VCaP (cell line): ENCODE measurements around the gene PCNX2.

Experiments used
- H3K27ac ChIP-seq: fragments of 450-650 bp; 2 replicates; pipeline ENCODE4 v1.5.1; 2017
- CTCF ChIP-seq: fragments of 450-650 bp; conservative IDR thresholded peaks from 2 replicates; pipeline ENCODE4 v1.5.1; 2017; ENCODE audit warnings: mild to moderate bottlenecking, moderate library complexity

Gene PCNX2

GRCh38 chr1:232999956-233000625 is 295.4 kb downstream of the PCNX2 start:
- H3K27ac ChIP-seq: no peak overlapping the region
- no peak for TF ChIP-seq CTCF

- TF ChIP-seq CTCF: no peak
- no peak overlapping the region for H3K27ac ChIP-seq
Measured at GRCh38 chr1:232998646-232999045, 296.9 kb downstream of the PCNX2 start.

GRCh38 chr1:232998138-232998537 is 297.4 kb downstream of the PCNX2 start:
- no peak overlapping the region for H3K27ac ChIP-seq
- no peak for TF ChIP-seq CTCF

- no peak overlapping the region for H3K27ac ChIP-seq
- no peak for TF ChIP-seq CTCF
Measured at GRCh38 chr1:232996143-232996542, 299.4 kb downstream of the PCNX2 start.

GRCh38 chr1:232995189-232995588 is 300.3 kb downstream of the PCNX2 start:
- H3K27ac ChIP-seq: no peak overlapping the region
- no peak for TF ChIP-seq CTCF

- no peak for TF ChIP-seq CTCF
- no peak overlapping the region for H3K27ac ChIP-seq
Measured at GRCh38 chr1:232993555-232993954, 302.0 kb downstream of the PCNX2 start.

- no peak overlapping the region for H3K27ac ChIP-seq
- no peak for TF ChIP-seq CTCF
Measured at GRCh38 chr1:232992227-232992626, 303.3 kb downstream of the PCNX2 start.
